ENCODE measurements around the gene CALD1.

Gene CALD1, protein sequence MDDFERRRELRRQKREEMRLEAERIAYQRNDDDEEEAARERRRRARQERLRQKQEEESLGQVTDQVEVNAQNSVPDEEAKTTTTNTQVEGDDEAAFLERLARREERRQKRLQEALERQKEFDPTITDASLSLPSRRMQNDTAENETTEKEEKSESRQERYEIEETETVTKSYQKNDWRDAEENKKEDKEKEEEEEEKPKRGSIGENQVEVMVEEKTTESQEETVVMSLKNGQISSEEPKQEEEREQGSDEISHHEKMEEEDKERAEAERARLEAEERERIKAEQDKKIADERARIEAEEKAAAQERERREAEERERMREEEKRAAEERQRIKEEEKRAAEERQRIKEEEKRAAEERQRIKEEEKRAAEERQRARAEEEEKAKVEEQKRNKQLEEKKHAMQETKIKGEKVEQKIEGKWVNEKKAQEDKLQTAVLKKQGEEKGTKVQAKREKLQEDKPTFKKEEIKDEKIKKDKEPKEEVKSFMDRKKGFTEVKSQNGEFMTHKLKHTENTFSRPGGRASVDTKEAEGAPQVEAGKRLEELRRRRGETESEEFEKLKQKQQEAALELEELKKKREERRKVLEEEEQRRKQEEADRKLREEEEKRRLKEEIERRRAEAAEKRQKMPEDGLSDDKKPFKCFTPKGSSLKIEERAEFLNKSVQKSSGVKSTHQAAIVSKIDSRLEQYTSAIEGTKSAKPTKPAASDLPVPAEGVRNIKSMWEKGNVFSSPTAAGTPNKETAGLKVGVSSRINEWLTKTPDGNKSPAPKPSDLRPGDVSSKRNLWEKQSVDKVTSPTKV

DNA sequence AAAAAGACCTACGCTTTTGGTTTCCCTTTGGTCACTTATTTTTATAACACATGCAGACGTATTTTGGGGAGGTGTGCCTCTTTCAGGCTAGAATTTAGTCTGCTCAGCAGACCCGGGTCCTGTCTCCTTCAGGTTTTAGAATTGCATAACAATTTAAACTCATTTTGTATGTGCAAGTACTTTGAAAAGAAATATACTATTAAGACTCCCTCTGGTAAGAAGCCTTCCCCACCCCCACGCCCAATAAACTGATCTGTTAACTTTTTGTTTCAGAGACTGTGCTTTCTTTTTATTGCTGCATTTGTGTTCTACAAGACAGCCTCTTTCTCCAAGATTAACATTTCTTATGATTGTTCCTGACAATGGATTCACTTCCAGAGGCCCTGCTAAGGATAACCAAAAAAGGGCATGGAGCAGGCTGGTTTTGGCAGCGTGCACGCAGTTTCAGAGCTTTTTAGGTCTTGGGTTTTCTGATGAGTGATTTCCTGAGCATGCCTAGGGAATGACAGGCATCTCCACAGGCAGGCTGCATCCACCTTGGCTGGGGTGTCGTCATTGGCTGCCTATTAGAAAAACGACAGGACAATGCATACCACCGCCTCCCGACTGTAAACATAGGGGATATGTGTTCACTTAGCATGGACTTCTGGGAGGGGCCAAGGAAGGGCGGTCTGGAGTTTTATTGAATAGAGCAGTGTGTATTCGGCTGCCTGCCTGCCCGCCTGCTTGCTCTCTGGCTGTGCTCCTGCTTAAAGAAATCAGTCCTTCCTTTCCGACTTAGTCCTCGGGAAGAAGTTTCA lies at the start of gene CALD1:
CALD1 (plus strand) TSS at position 694 of the 800 bp plus-strand sequence. CDS start 88,100 bp downstream, outside the sequence.
- no peak for DNase-seq (ENCODE audit: low read depth in 2 of 2)

DNA sequence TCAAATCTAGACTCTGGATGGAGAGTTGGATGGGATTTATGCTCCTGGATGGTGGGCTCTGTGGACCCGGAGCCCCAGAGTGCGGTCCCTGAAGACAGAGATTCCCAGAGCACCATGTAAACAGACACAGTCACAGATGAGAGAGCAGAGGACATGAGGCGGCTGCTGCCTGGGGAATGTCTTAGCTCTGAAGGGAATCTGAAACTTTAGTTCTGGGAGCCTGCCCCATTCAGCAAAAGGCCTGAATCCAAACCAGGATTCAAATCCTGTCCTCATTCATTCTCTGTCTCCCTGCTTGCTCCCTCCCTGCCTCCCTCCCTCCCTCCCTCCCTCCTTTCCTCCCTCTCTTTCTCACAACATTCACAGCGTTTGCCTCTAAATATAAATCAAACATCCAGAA lies 49.5 kb upstream of the CALD1 start:
- DNase-seq (ENCODE audit: low read depth in 2 of 2) = no peak

GRCh38 chr7:134730411-134730829 lies 49.0 kb upstream of the CALD1 start:
- DNase-seq (ENCODE audit: low read depth in 2 of 2) = no peak

GRCh38 chr7:134731616-134732015 lies 47.8 kb upstream of the CALD1 start:
- DNase-seq (ENCODE audit: low read depth in 2 of 2) = no peak

DNA sequence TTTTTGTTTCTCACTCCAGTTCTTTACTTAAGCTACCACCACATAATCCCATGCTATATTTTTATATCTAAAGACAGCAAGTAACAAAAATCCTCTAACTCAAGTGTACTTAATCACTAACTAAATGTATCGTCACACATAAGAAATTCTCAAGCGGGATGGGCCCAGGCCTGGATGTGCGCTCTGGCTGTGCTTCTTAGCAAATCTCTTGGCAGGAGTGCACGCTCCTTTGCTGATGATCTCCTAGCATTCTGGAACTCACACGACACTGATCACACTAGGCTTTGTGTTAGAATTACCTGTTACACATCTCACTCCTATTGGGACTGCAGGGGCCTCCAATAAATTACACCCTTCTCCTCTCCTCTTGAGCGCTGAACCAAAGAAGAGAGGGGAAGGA lies 46.7 kb upstream of the CALD1 start:
- DNase-seq (ENCODE audit: low read depth in 2 of 2) = no peak

- DNase-seq (ENCODE audit: low read depth in 2 of 2) = no peak
Measured at GRCh38 chr7:134736381-134736780, 43.1 kb upstream of the CALD1 start.

DNA sequence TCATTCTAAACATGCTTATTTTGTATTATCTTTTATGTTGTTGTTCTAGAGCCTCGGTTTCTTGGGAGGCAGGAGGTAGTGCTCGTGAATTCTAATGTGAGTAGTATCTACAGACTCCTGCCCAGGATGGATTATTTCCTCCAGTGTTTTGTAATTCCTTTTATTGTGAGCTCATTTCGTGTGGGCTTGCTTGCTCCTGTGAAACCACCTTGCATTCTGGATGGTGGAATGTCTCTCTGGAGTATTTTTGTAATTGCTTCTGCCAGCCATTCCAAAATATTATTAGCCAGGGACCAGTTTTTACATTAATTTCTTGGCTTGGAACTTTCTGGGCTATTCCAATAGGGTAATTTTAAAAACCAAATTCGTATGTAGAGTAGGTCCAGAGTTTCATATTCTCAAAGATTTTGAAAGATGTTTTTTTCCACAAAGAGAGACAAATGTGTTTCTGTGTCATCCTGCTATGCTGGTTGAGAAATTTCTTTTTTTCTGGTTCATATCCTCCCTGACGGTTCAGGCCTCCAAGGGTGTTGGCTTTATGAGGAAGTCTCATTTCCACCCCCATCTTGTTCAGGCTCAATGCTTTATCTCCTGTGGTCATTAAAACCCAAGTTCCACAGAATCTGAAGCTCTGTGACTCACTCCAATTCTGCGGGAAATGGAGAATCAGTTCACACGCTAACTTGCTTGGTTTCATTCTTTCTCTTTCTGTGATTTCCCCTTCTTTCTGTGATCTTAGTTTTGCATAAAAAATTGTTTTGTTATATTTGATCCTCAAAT lies 41.7 kb upstream of the CALD1 start:
- peak in 1 of 2 donors; percentile 8 for DNase-seq (ENCODE audit: low read depth in 2 of 2)

GRCh38 chr7:134739362-134739761 lies 40.1 kb upstream of the CALD1 start:
- no peak for DNase-seq (ENCODE audit: low read depth in 2 of 2)

DNA sequence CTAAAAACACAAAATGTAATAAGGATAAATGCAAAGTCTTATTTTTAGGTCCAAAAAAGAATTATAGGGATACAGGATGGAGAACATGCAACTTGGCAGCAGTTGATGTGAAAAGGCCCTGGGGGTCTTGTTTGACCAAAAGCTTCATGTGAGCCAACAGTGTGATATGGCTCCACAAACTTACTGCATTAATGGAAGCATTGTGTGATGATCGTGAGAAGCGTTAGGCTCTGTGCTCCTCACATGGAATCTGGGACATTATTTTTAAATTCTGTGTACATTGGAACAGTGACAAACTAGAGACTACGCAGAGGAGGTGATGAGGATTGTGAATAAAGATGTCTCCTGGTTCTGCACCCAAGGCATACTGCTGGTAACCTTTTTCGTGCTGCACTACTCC lies 39.1 kb upstream of the CALD1 start:
- DNase-seq (ENCODE audit: low read depth in 2 of 2) = no peak

DNA sequence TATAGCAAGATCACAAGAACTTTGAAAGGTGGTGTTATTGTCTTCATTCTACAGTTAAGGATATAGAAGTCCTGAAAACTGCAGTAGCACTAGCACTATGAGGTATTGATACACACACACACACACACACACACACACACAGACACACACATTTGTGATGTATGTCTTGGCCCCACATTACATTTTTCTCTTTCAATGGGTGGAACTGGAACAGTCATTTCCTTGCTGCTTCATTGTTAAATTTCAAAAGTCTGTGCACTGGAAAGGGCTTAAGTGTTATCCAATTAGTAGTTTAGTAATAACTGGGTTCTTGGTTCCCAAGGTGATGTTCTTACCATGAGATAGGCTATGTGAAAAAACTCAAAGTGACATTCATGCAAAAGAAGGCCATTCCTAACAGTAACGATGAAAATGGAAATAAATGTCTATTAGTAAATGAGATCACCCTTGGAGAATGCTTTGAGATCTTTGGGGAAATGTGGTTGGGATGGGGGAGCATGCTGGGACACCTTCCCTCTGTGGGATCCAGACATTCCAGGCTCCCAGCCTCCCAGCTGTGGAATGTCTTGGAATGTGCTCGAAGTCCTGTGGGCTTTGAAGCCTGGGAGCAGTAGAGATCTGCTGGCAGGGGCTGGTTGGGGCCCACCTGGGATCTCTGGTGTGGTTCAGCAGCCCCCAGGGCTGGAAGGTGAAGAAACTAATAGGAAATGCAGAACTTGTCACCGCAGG lies 37.4 kb upstream of the CALD1 start:
- DNase-seq (ENCODE audit: low read depth in 2 of 2) = no peak

DNA sequence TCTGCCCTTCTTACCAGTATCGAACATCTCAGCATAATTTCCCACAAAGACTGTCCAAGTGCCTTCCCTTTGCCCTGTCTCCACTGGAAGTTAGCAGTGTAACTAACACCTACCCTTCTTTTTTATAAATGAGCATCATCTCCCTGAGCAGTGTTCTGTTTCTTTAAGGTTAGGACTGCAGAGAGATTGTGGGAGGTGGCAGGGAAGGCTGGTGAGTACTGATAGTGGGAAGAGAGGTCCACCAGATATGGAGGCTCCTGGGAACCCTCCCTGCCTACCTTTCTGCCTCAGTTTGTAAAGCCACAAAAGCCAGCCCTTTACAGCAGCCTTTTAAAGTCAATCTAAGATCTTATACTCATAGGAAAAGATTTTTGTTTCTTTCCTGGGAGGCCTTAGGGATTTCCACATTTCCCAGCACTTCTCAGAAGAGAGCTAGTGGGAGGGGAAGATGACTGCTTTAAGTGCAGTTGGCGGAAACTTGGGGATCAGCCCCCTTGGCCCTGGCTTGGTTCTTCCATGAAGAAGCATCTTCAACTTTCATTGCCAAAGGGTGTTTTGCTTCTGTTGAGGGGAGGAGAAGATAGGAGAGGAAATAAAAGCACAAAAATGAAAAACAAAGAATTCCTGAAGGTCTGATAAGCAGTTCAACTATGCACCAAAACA lies 36.6 kb upstream of the CALD1 start:
- DNase-seq (ENCODE audit: low read depth in 2 of 2) = no peak

GRCh38 chr7:134744569-134744968 lies 34.9 kb upstream of the CALD1 start:
- no peak for DNase-seq (ENCODE audit: low read depth in 2 of 2)

DNA sequence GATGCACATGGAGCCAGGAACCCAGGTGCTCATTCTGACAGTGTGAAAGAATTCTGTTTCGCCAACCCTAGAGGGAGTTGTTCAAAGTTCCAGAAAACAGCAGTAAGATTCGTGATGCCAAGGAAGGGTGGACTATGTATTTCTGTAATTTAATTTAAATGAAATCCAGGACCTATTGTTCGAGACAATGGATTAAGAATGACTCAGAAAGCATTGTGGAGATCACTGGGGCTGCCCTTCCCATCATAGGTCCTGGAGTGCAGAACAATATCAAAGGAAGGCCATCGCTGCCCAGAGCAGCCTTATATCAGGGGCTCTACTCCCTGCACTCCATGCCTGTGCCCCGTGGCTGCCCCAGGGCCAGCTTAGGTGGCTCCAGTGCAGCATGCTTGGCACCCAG lies 32.1 kb upstream of the CALD1 start:
- no peak for DNase-seq (ENCODE audit: low read depth in 2 of 2)

GRCh38 chr7:134750083-134751062 lies 29.1 kb upstream of the CALD1 start:
- DNase-seq (ENCODE audit: low read depth in 2 of 2) = peak; percentile 52 to 58

GRCh38 chr7:134752006-134752760 lies 27.3 kb upstream of the CALD1 start:
- no peak for DNase-seq (ENCODE audit: low read depth in 2 of 2)

- peak; percentile 12 to 18 for DNase-seq (ENCODE audit: low read depth in 2 of 2)
Measured at GRCh38 chr7:134755422-134756022, 23.9 kb upstream of the CALD1 start.

- no peak for DNase-seq (ENCODE audit: low read depth in 2 of 2)
Measured at GRCh38 chr7:134757938-134758337, 21.5 kb upstream of the CALD1 start.

DNA sequence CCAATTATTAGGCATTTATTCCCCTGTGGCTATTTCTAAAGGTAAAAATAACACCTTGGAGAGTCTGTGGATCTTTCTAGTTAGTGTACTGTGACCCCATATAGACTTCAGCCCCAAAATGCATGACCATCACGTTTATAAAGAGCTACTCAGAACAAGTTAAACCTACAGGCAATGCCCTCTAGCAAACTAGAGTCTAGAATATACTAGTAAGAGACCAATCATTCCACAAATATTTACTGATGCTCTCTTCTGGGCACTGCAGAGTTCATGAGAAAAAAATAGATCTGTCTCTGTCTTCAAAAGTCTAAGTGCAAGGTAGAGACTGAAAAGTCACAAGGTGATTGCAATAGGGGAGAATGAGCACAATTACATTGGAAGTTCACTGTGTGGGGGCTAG lies 20.5 kb upstream of the CALD1 start:
- no peak for DNase-seq (ENCODE audit: low read depth in 2 of 2)

Measured in stimulated activated CD8-positive, alpha-beta memory T cell treated with anti-CD3 and anti-CD28 coated beads, Interleukin-2, amount 100 ng/mL, for 48 hours (primary cell).